ENCODE measurements around the gene JAM3.

GRCh38 chr11:134039726-134040385 lies 29.0 kb upstream of the JAM3 start:
- TF ChIP-seq POLR2A (IDR thresholded peaks at IDR 0.05; ENCODE audit: low read depth, low read length) (no peak), POLR2AphosphoS5 (IDR thresholded peaks at IDR 0.05; ENCODE audit: low read depth, low read length) (no peak), TAF1 (IDR thresholded peaks at IDR 0.05; ENCODE audit: borderline replicate concordance, low read depth, low read length) (no peak)
